Spleen (tissue), 7 donors: ENCODE measurements around the gene C5.

Source experiments
- POLR2A ChIP-seq, 3 donors: fragments of 450-650 bp; IDR thresholded peaks; one replicate each; pipeline ENCODE4 v1.5.1; 2017; ENCODE audit warnings: antibody characterized with exemption in 3 of 3, mild to moderate bottlenecking in 1 of 3
- TF ChIP-seq, protein P1 (sequence below), 11 experiments: fragments of 200-600 bp in 7 of 11; fragments of 450-650 bp in 4 of 11; sonication (generic) in 4 of 11; IDR thresholded peaks in 8 of 11; conservative IDR thresholded peaks in 3 of 11; 1 replicate in 7 of 11; 2 replicates in 4 of 11; pipeline versions ENCODE4 v1.4.0 to v1.8.0; 2016 to 2021; ENCODE audit warnings: antibody characterized with exemption in 11 of 11, inconsistent platforms in 4 of 11, mild to moderate bottlenecking in 1 of 11
- donor health status: DM: no; HTN: no; CAD: no; lungs with moderate emphysema.
- donor health status: DM: no; HTN: no; CAD: no.
- donor health status: DM: no; HTN: no; CAD: no.

DNA sequence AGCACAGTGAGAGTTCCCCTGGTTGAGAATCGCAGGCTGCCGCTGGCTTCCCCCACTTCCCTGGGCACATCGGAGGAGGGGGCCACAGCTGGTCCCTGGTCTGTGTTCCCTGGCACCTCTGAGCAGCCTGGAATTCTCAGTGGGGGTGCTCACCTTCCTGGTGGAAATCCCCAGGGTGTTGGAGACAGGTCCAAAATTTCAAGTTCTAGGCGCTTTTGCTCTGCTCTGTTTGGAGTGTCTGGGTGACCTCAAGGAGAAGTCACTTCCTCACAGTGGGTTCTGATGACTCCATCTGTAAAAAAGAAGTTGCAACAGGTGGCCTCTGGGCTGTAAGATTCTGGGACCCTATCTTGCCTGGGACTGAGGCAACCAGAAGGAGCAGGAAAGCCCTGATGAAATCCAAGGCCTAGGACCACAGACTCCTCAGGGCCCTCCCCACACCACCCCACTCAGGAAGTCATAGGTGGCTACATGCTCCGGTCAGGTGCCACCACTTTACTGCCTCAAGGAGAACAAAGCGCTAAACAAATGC lies 123.6 kb downstream of the C5 start, which contains the start of gene TRAF1:
- TF ChIP-seq, protein P1, sequence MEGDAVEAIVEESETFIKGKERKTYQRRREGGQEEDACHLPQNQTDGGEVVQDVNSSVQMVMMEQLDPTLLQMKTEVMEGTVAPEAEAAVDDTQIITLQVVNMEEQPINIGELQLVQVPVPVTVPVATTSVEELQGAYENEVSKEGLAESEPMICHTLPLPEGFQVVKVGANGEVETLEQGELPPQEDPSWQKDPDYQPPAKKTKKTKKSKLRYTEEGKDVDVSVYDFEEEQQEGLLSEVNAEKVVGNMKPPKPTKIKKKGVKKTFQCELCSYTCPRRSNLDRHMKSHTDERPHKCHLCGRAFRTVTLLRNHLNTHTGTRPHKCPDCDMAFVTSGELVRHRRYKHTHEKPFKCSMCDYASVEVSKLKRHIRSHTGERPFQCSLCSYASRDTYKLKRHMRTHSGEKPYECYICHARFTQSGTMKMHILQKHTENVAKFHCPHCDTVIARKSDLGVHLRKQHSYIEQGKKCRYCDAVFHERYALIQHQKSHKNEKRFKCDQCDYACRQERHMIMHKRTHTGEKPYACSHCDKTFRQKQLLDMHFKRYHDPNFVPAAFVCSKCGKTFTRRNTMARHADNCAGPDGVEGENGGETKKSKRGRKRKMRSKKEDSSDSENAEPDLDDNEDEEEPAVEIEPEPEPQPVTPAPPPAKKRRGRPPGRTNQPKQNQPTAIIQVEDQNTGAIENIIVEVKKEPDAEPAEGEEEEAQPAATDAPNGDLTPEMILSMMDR (IDR thresholded peaks at IDR 0.05 in 8 of 11, conservative IDR thresholded peaks at IDR 0.05 in 3 of 11) = no peak
- no peak for TF ChIP-seq POLR2A (IDR thresholded peaks at IDR 0.05)
